Natural killer cell (primary cell): Measurements from ENCODE around the gene ZNF440. TPM values are rescaled to one million over a fixed set of nuclear protein-coding genes. Genes with fewer than 3 reads are reported as not detected.

Experiments
- ATAC-seq, 3 donors: fragments of 150-1000 bp in 2 of 3; fragments of 200-7000 bp in 1 of 3; cut with Tn5 transposase; 1 replicate in 1 of 3; 2 replicates in 2 of 3; pipeline ENCODE4 v1.10.0; 2021; ENCODE audit warnings: mild to moderate bottlenecking in 2 of 3, moderate library complexity in 2 of 3
- DNase-seq, 2 donors: peaks; one replicate each; pipeline versions ENCODE4 v3.0.0 to v3.0.0-alpha.2; 2013 to 2021; ENCODE audit warnings: mixed read lengths in 1 of 2
- H3K27ac ChIP-seq: one replicate; pipeline ENCODE4 v1.5.1; 2013; ENCODE audit warnings: mild to moderate bottlenecking, low read length
- H3K27me3 ChIP-seq: one replicate; pipeline ENCODE4 v1.6.1; 2013; ENCODE audit warnings: low read length; ENCODE audit not compliant: control insufficient read depth, insufficient read depth
- H3K36me3 ChIP-seq: one replicate; pipeline ENCODE4 v1.6.1; 2013; ENCODE audit warnings: low read length; ENCODE audit not compliant: control insufficient read depth, insufficient read depth
- H3K4me1 ChIP-seq: one replicate; pipeline ENCODE4 v1.6.1; 2013; ENCODE audit warnings: low read length; ENCODE audit not compliant: control insufficient read depth, insufficient read depth
- H3K4me3 ChIP-seq: one replicate; pipeline ENCODE4 v1.5.1; 2013; ENCODE audit warnings: low read length
- H3K9me3 ChIP-seq: one replicate; pipeline ENCODE4 v1.6.1; 2013; ENCODE audit warnings: low read length; ENCODE audit not compliant: control insufficient read depth, insufficient read depth
- H3K27ac Mint-ChIP-seq, 2 donors: one replicate each; pipeline ENCODE4 v1.8.0; 2022; ENCODE audit warnings: mild to moderate bottlenecking in 2 of 2, mixed read lengths in 2 of 2, moderate library complexity in 1 of 2
- H3K27me3 Mint-ChIP-seq, 2 donors: one replicate each; pipeline ENCODE4 v1.8.0; 2022; ENCODE audit warnings: low read depth in 2 of 2, mixed read lengths in 2 of 2
- H3K36me3 Mint-ChIP-seq: one replicate; pipeline ENCODE4 v1.8.0; 2022; ENCODE audit warnings: mixed read lengths
- H3K4me1 Mint-ChIP-seq, 2 donors: one replicate each; pipeline ENCODE4 v1.8.0; 2022; ENCODE audit warnings: mixed read lengths in 2 of 2
- H3K4me3 Mint-ChIP-seq: one replicate; pipeline ENCODE4 v1.8.0; 2022; ENCODE audit warnings: mild to moderate bottlenecking, moderate library complexity, mixed read lengths
- H3K9me3 Mint-ChIP-seq, 2 donors: one replicate each; pipeline ENCODE4 v1.8.0; 2022; ENCODE audit warnings: mixed read lengths in 2 of 2
- CTCF ChIP-seq: fragments of 200-600 bp; IDR thresholded peaks from one replicate; pipeline ENCODE4 v1.8.0; 2022; ENCODE audit warnings: antibody characterized with exemption
- WGBS: methylation state at CpG from one replicate; pipeline ENCODE4 v1.1.7; 2013; ENCODE audit warnings: missing lambda C conversion rate; ENCODE audit not compliant: insufficient coverage; 5-methylcytosine and 5-hydroxymethylcytosine counted together
- intact Hi-C: fragments of 100-400 bp; cut with micrococcal nuclease; formaldehyde crosslinking; loops from one replicate; pipeline ENCODE4 v1.14.2; 2022
- total RNA-seq, 4 donors: library from RNA; stranded (reverse); fragments of 120-200 nt in 1 of 4; gene quantifications; one replicate each; pipeline versions ENCODE4 v1.2.3 to v1.2.4, GENCODE V29; 2013 to 2022

ZNF440 gene
- total RNA-seq, 3 donors from 2014 or later (not counting 1 experiment from before 2014, with no cell fraction given) = 21.8 to 37.4 (median 26.6) TPM

DNA sequence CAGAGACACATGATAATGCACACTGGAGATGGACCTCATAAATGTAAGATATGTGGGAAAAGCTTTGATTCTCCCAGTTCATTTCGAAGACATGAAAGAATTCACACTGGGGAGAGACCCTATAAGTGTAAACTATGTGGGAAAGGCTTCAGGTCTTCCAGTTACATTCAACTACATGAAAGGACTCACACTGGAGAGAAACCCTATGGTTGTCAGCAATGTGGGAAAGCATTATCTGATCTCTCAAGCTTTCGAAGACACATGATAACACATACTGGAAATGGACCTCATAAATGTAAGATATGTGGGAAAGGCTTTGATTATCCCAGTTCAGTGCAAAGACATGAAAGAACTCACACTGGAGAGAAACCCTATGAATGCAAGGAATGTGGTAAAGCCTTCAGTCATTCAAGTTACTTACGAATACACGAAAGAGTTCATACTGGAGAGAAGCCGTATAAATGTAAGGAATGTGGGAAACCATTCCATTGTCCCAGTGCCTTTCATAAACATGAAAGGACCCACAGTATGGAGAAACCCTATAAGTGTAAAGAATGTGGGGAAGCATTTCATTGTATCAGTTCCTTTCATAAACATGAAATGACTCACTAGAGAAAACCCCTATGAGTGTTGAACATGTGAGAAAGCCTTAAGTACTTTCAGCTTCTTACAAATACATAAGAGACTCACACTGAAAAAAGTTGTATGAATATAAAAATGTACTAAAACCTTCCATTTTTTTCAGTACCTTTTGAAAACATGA, 32.6 kb upstream of the ZNF440 start:
- H3K27me3 ChIP-seq = no peaks in the 10 kb centered on the region
- Mint-ChIP-seq H3K27me3 (no peaks in the 10 kb centered on the region), H3K27ac (no peak overlapping the region), H3K9me3 (peaks cover 12 to 26% of the 10 kb centered on the region in 2 donors), H3K36me3 (peaks cover 65% of the 10 kb centered on the region), H3K4me1 (no peaks in the 10 kb centered on the region), H3K4me3 (no peak overlapping the region)
- H3K27ac ChIP-seq = no peak overlapping the region
- TF ChIP-seq CTCF = no peak
- H3K36me3 ChIP-seq = peaks cover 41% of the 10 kb centered on the region
- no peak overlapping the region for H3K4me3 ChIP-seq
- intact Hi-C loops = no loop called here
- 100% methylated on average over 3 of the region's 5 CpGs for WGBS
- peaks cover 63% of the 10 kb centered on the region for H3K9me3 ChIP-seq
- no peak for ATAC-seq
- no peaks in the 10 kb centered on the region for H3K4me1 ChIP-seq
- no peak for DNase-seq

- Mint-ChIP-seq H3K9me3 (peaks cover 14 to 32% of the 10 kb centered on the region in 2 donors), H3K27me3 (no peaks in the 10 kb centered on the region), H3K4me1 (no peaks in the 10 kb centered on the region), H3K36me3 (peaks cover 57% of the 10 kb centered on the region), H3K27ac (no peak overlapping the region), H3K4me3 (no peak overlapping the region)
- no peak for TF ChIP-seq CTCF
- intact Hi-C loops = no loop called here
- no CpG with 5 or more reads among the region's 1 CpG for WGBS
- H3K27me3 ChIP-seq = no peaks in the 10 kb centered on the region
- H3K4me3 ChIP-seq = no peak overlapping the region
- ATAC-seq = no peak
- peaks cover 61% of the 10 kb centered on the region for H3K9me3 ChIP-seq
- no peak overlapping the region for H3K27ac ChIP-seq
- no peak for DNase-seq
- H3K36me3 ChIP-seq = peaks cover 26% of the 10 kb centered on the region
- no peaks in the 10 kb centered on the region for H3K4me1 ChIP-seq
These were observed 30.3 kb upstream of the ZNF440 start for GRCh38 chr19:11783767-11784166.

- H3K9me3 ChIP-seq = peaks cover 55% of the 10 kb centered on the region
- Mint-ChIP-seq H3K36me3 (peaks cover 63% of the 10 kb centered on the region), H3K27ac (no peak overlapping the region), H3K27me3 (no peaks in the 10 kb centered on the region), H3K4me1 (no peaks in the 10 kb centered on the region), H3K9me3 (peaks cover 14 to 38% of the 10 kb centered on the region in 2 donors), H3K4me3 (no peak overlapping the region)
- H3K27me3 ChIP-seq = no peaks in the 10 kb centered on the region
- H3K4me3 ChIP-seq = no peak overlapping the region
- no peak for TF ChIP-seq CTCF
- no peak for ATAC-seq
- intact Hi-C loops = no loop called here
- WGBS = 100% methylated on average over 3 of the region's 3 CpGs
- H3K36me3 ChIP-seq = peaks cover 21% of the 10 kb centered on the region
- no peaks in the 10 kb centered on the region for H3K4me1 ChIP-seq
- no peak for DNase-seq
- no peak overlapping the region for H3K27ac ChIP-seq
These were observed 29.7 kb upstream of the ZNF440 start for GRCh38 chr19:11784356-11784755.

DNA sequence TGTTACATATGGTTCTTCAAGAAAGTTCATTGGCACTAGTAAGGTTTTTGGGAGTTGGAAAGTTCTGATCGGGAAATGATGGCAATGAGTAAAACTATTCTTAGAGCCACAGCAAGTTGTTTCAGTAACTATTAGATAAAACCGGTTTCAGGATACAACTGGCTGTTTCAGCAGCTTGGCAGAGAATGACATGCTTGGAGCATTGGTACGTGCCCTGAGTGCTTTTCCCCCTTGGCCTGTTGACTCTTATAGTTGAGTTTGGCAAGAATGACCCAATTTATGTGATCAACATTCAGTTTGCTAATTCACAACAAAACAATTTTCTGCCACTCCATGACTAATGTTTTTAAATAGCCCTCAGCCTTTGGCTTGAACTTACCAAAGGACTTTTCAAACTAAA, 26.5 kb upstream of the ZNF440 start:
- intact Hi-C loops = no loop called here
- H3K4me1 Mint-ChIP-seq = no peaks in the 10 kb centered on the region
- H3K36me3 ChIP-seq = no peaks in the 10 kb centered on the region
- H3K36me3 Mint-ChIP-seq = peaks cover 54% of the 10 kb centered on the region
- no peaks in the 10 kb centered on the region for H3K27me3 ChIP-seq
- WGBS = 91% methylated on average over 3 of the region's 3 CpGs
- DNase-seq (no peak), ATAC-seq (no peak)
- no peak overlapping the region for H3K27ac ChIP-seq
- H3K4me1 ChIP-seq = no peaks in the 10 kb centered on the region
- peaks cover 19 to 36% of the 10 kb centered on the region in 2 donors for H3K9me3 Mint-ChIP-seq
- peaks cover 38% of the 10 kb centered on the region for H3K9me3 ChIP-seq
- H3K4me3 ChIP-seq = no peak overlapping the region
- no peaks in the 10 kb centered on the region for H3K27me3 Mint-ChIP-seq
- H3K27ac Mint-ChIP-seq = no peak overlapping the region
- no peak for TF ChIP-seq CTCF
- H3K4me3 Mint-ChIP-seq = no peak overlapping the region
